Thymus (tissue), 11 donors: Measurements from ENCODE around the gene TMEM92. TPM values are rescaled to one million over a fixed set of nuclear protein-coding genes. Genes with fewer than 3 reads are reported as not detected.
"Not testable (repeated sequence)": the region's sequence is repeated elsewhere in the genome, so short reads cannot be mapped to it uniquely, and the experiment has no call there.

Experiments used
- DNase-seq, 9 donors: peaks; one replicate each; pipeline ENCODE4 v3.0.0-alpha.2; 2013; ENCODE audit warnings: low spot score in 9 of 9, low read depth in 6 of 9, missing footprints in 1 of 9
- H3K27ac ChIP-seq, 2 donors: one replicate each; pipeline ENCODE4 v1.5.1; 2013; ENCODE audit warnings: control low read depth in 1 of 2, low read depth in 1 of 2, low read length in 1 of 2, mild to moderate bottlenecking in 1 of 2, moderate library complexity in 1 of 2
- H3K27me3 ChIP-seq, 2 donors: one replicate each; pipeline ENCODE4 v1.5.1; 2013; ENCODE audit warnings: low read length in 1 of 2; ENCODE audit not compliant: control insufficient read depth in 2 of 2, insufficient read depth in 1 of 2
- H3K36me3 ChIP-seq, 2 donors: one replicate each; pipeline ENCODE4 v1.5.1; 2013; ENCODE audit warnings: low read length in 1 of 2, mild to moderate bottlenecking in 1 of 2, moderate library complexity in 1 of 2; ENCODE audit not compliant: control insufficient read depth in 2 of 2, insufficient read depth in 2 of 2
- H3K4me1 ChIP-seq, 2 donors: one replicate each; pipeline ENCODE4 v1.5.1; 2013; ENCODE audit warnings: low read length in 2 of 2; ENCODE audit not compliant: control insufficient read depth in 2 of 2, insufficient read depth in 2 of 2
- H3K4me3 ChIP-seq, 2 donors: one replicate each; pipeline ENCODE4 v1.5.1; 2013; ENCODE audit warnings: low read length in 2 of 2, control low read depth in 1 of 2, mild to moderate bottlenecking in 1 of 2
- H3K9me3 ChIP-seq, 2 donors: one replicate each; pipeline ENCODE4 v1.5.1; 2013; ENCODE audit warnings: low read length in 1 of 2, mild to moderate bottlenecking in 1 of 2; ENCODE audit not compliant: control insufficient read depth in 2 of 2, insufficient read depth in 1 of 2
- WGBS: extraction: QIAGEN DNeasy Blood & Tissue Kit; methylation state at CpG from one replicate; pipeline ENCODE4 v1.1.7; 2013; 5-methylcytosine and 5-hydroxymethylcytosine counted together
- polyA plus RNA-seq: library from polyadenylated mRNA; stranded (reverse); fragments of 200-250 nt; gene quantifications from one replicate; pipeline ENCODE4 v1.2.3, GENCODE V29; 2013
- total RNA-seq: library from RNA; stranded (reverse); fragments of 120-200 nt; gene quantifications from one replicate; pipeline ENCODE4 v1.2.4, GENCODE V29; 2013
- donor health status: healthy.

The TMEM92 gene
- total and polyA plus RNA-seq, 2 donors = 0.09 TPM

- Histone ChIP-seq H3K4me3 (no peak overlapping the region), H3K27ac (no peak overlapping the region), H3K9me3 (no peaks in the 10 kb centered on the region), H3K27me3 (peaks cover 0 to 15% of the 10 kb centered on the region in 2 donors), H3K4me1 (peaks cover 0 to 19% of the 10 kb centered on the region in 2 donors), H3K36me3 (no peaks in the 10 kb centered on the region)
- WGBS = 92% methylated on average over 6 of the region's 6 CpGs
- no peak for DNase-seq
Observed at GRCh38 chr17:50314456-50315011, 40.3 kb downstream of the TMEM92 start.

- no peak overlapping the region for H3K4me3 ChIP-seq
- H3K27me3 ChIP-seq = peaks cover 0 to 13% of the 10 kb centered on the region in 2 donors
- H3K27ac ChIP-seq = peak overlapping the region in 1 of 2 donors; percentile 55
- WGBS = 93% methylated on average over 3 of the region's 3 CpGs
- H3K9me3 ChIP-seq = no peaks in the 10 kb centered on the region
- DNase-seq = peak in 1 of 9 donors; percentile 26
- H3K36me3 ChIP-seq = no peaks in the 10 kb centered on the region
- H3K4me1 ChIP-seq = peaks cover 0 to 22% of the 10 kb centered on the region in 2 donors
Observed at GRCh38 chr17:50316016-50316587, 41.8 kb downstream of the TMEM92 start.

GRCh38 chr17:50316660-50317059 is 42.4 kb downstream of the TMEM92 start:
- H3K9me3 ChIP-seq, H3K36me3 ChIP-seq, DNase-seq, H3K4me3 ChIP-seq: not testable (repeated sequence)
- Histone ChIP-seq H3K27ac (peak overlapping the region in 1 of 2 donors; percentile 43), H3K27me3 (peaks cover 0 to 10% of the 10 kb centered on the region in 2 donors), H3K4me1 (peaks cover 0 to 22% of the 10 kb centered on the region in 2 donors)
- 95% methylated on average over 2 of the region's 2 CpGs for WGBS

GRCh38 chr17:50317121-50317520 is 42.9 kb downstream of the TMEM92 start:
- Histone ChIP-seq H3K4me3 (no peak overlapping the region), H3K36me3 (no peaks in the 10 kb centered on the region), H3K27me3 (peaks cover 0 to 10% of the 10 kb centered on the region in 2 donors), H3K9me3 (no peaks in the 10 kb centered on the region), H3K27ac (peak overlapping the region in 1 of 2 donors; percentile 43), H3K4me1 (peaks cover 0 to 22% of the 10 kb centered on the region in 2 donors)
- no peak for DNase-seq
- 94% methylated on average over 2 of the region's 2 CpGs for WGBS

GRCh38 chr17:50318501-50319285 is 44.4 kb downstream of the TMEM92 start:
- Histone ChIP-seq H3K4me3 (no peak overlapping the region), H3K27ac (peak overlapping the region; percentile 47 to 67), H3K9me3 (no peaks in the 10 kb centered on the region), H3K4me1 (peaks cover 0 to 22% of the 10 kb centered on the region in 2 donors), H3K36me3 (no peaks in the 10 kb centered on the region), H3K27me3 (peaks cover 0 to 4% of the 10 kb centered on the region in 2 donors)
- 90% methylated on average over 10 of the region's 10 CpGs for WGBS
- DNase-seq = peak in 1 of 9 donors; percentile 20

GRCh38 chr17:50319306-50320004 is 45.2 kb downstream of the TMEM92 start:
- WGBS = 93% methylated on average over 12 of the region's 12 CpGs
- Histone ChIP-seq H3K27me3 (peaks cover 0 to 4% of the 10 kb centered on the region in 2 donors), H3K4me1 (peaks cover 0 to 22% of the 10 kb centered on the region in 2 donors), H3K27ac (peak overlapping the region in 1 of 2 donors; percentile 47), H3K9me3 (no peaks in the 10 kb centered on the region), H3K36me3 (no peaks in the 10 kb centered on the region), H3K4me3 (no peak overlapping the region)
- DNase-seq = no peak

- 94% methylated on average over 7 of the region's 7 CpGs for WGBS
- Histone ChIP-seq H3K27me3 (peaks cover 0 to 2% of the 10 kb centered on the region in 2 donors), H3K27ac (no peak overlapping the region), H3K4me1 (peaks cover 0 to 17% of the 10 kb centered on the region in 2 donors), H3K4me3 (no peak overlapping the region), H3K36me3 (no peaks in the 10 kb centered on the region), H3K9me3 (no peaks in the 10 kb centered on the region)
- DNase-seq = no peak
Observed at GRCh38 chr17:50322271-50322670, 48.0 kb downstream of the TMEM92 start.

- peaks cover 0 to 11% of the 10 kb centered on the region in 2 donors for H3K4me1 ChIP-seq
- WGBS = 91% methylated on average over 5 of the region's 5 CpGs
- no peaks in the 10 kb centered on the region for H3K36me3 ChIP-seq
- H3K27ac ChIP-seq = no peak overlapping the region
- peaks cover 0 to 2% of the 10 kb centered on the region in 2 donors for H3K27me3 ChIP-seq
- no peak overlapping the region for H3K4me3 ChIP-seq
- no peaks in the 10 kb centered on the region for H3K9me3 ChIP-seq
- DNase-seq = no peak
Observed at GRCh38 chr17:50323060-50323459, 48.8 kb downstream of the TMEM92 start.
